K562 (cell line): Measurements from ENCODE around the gene RPS27. TPM values are rescaled to one million over a fixed set of nuclear protein-coding genes. Genes with fewer than 3 reads are reported as not detected.

Source experiments
- ARID2 ChIP-seq: fragments of 450-650 bp; IDR thresholded peaks from 2 replicates; pipeline ENCODE4 v1.6.1; 2017; ENCODE audit warnings: antibody characterized with exemption, mild to moderate bottlenecking
- C11orf30 ChIP-seq: fragments of 450-650 bp; IDR thresholded peaks from 2 replicates; pipeline ENCODE4 v1.6.1; 2016; ENCODE audit warnings: low read depth, mild to moderate bottlenecking
- CBFA2T2 ChIP-seq: fragments of 450-650 bp; conservative IDR thresholded peaks from 2 replicates; pipeline ENCODE4 v1.6.1; 2017; ENCODE audit warnings: mild to moderate bottlenecking
- CHD1 ChIP-seq: fragments of 200-600 bp; sonication (generic); IDR thresholded peaks from one replicate; pipeline ENCODE4 v1.6.1; 2012; ENCODE audit warnings: mild to moderate bottlenecking, moderate library complexity, low read length, inconsistent platforms
- CREM ChIP-seq: IDR thresholded peaks from 2 replicates; pipeline ENCODE4 v1.6.1; 2014; ENCODE audit warnings: antibody characterized with exemption, low read depth
- EP400 ChIP-seq: fragments of 450-650 bp; IDR thresholded peaks from 2 replicates; pipeline ENCODE4 v1.6.1; 2017; ENCODE audit warnings: antibody characterized with exemption, mild to moderate bottlenecking, moderate library complexity
- FOXA1 ChIP-seq: fragments of 450-650 bp; IDR thresholded peaks from 2 replicates; pipeline ENCODE4 v1.6.1; 2016; ENCODE audit warnings: mild to moderate bottlenecking, borderline replicate concordance
- FOXK1 ChIP-seq: sonication (generic); formaldehyde crosslinking; IDR thresholded peaks from 2 replicates; pipeline ENCODE4 v1.8.0; 2022; ENCODE audit warnings: missing genetic modification reagents, mild to moderate bottlenecking, borderline replicate concordance
- GABPB1 ChIP-seq: sonication (generic); formaldehyde crosslinking; IDR thresholded peaks from 2 replicates; pipeline ENCODE4 v1.8.0; 2022; ENCODE audit warnings: mild to moderate bottlenecking, missing genetic modification reagents
- PHF20 ChIP-seq: fragments of 450-650 bp; IDR thresholded peaks from 2 replicates; pipeline ENCODE4 v1.6.1; 2018; ENCODE audit not compliant: partially characterized antibody
- POU5F1 ChIP-seq: fragments of 150-350 bp; IDR thresholded peaks from 2 replicates; pipeline ENCODE4 v1.6.1; 2014; ENCODE audit warnings: borderline replicate concordance, low read length, low read depth, mild to moderate bottlenecking; ENCODE audit not compliant: partially characterized antibody
- SP1 ChIP-seq: sonication (generic); formaldehyde crosslinking; IDR thresholded peaks from 2 replicates; pipeline ENCODE4 v1.8.1; 2022; ENCODE audit warnings: mild to moderate bottlenecking, missing genetic modification reagents
- SPI1 ChIP-seq: IDR thresholded peaks from 2 replicates; pipeline ENCODE4 v1.6.1; 2011; ENCODE audit warnings: low read depth, low read length, control low read depth, borderline replicate concordance
- TEAD4 ChIP-seq, 2 experiments: sonication (generic) in 1 of 2; formaldehyde crosslinking in 1 of 2; IDR thresholded peaks; 2 replicates each; pipeline versions ENCODE4 v1.6.1 to v1.8.0; 2012 to 2022; ENCODE audit warnings: borderline replicate concordance in 1 of 2, inconsistent platforms in 1 of 2, low read length in 1 of 2, mild to moderate bottlenecking in 1 of 2, missing genetic modification reagents in 1 of 2
- YY1 ChIP-seq, 3 experiments: IDR thresholded peaks; 2 replicates each; pipeline ENCODE4 v1.6.1; 2011; ENCODE audit warnings: low read length in 2 of 3, mild to moderate bottlenecking in 2 of 3, moderate library complexity in 2 of 3, borderline replicate concordance in 1 of 3, control low read depth in 1 of 3, low read depth in 1 of 3; ENCODE audit not compliant: insufficient read depth in 3 of 3, insufficient replicate concordance in 2 of 3, control insufficient read depth in 1 of 3, insufficient read length in 1 of 3; ENCODE audit errors: extremely low read depth in 1 of 3
- ZBTB1 ChIP-seq: sonication (generic); formaldehyde crosslinking; IDR thresholded peaks from 2 replicates; pipeline ENCODE4 v1.8.1; 2023; ENCODE audit warnings: missing genetic modification reagents, low read depth, mild to moderate bottlenecking, borderline replicate concordance
- ZKSCAN1 ChIP-seq: fragments of 150-350 bp; IDR thresholded peaks from 2 replicates; pipeline ENCODE4 v1.6.1; 2016; ENCODE audit warnings: low read depth, low read length
- ZNF12 ChIP-seq: sonication (generic); formaldehyde crosslinking; IDR thresholded peaks from 2 replicates; pipeline ENCODE4 v1.4.0; 2020; ENCODE audit warnings: mild to moderate bottlenecking, missing genetic modification reagents
- ZNF175 ChIP-seq: fragments of 200-800 bp; sonication (Bioruptor generic); IDR thresholded peaks from 2 replicates; pipeline ENCODE4 v1.6.1; 2016; ENCODE audit warnings: low read depth, mild to moderate bottlenecking, missing genetic modification characterization, missing compliant biosample characterization
- ZNF699 ChIP-seq: fragments of 250-450 bp; sonication (Bioruptor Pico); IDR thresholded peaks from 2 replicates; pipeline ENCODE4 v1.8.0; 2021; ENCODE audit warnings: mild to moderate bottlenecking, moderate library complexity; ENCODE audit not compliant: insufficient replicate concordance
- ZNF717 ChIP-seq: fragments of 250-450 bp; sonication (Bioruptor Pico); IDR thresholded peaks from 2 replicates; pipeline ENCODE4 v1.5.0; 2021
- polyA plus RNA-seq, 8 experiments: library from polyadenylated mRNA; depleted of rRNA in 4 of 8; stranded (reverse) in 5 of 8; unstranded in 3 of 8; fragments of >200 nt; fragmentation: Nextera tagmentation in 2 of 8; fragmentation: Illumina TruSeq in 1 of 8; extraction: Ambion mirVana in 2 of 8; extraction: Trizol in 1 of 8; gene quantifications; 2 replicates each; pipeline versions ENCODE4 v1.2.1 to v1.2.3, GENCODE V29; 2011 to 2014; ENCODE audit warnings: inconsistent platforms in 1 of 8, missing spikeins in 1 of 8
- total RNA-seq, 7 experiments: library from RNA; depleted of rRNA in 6 of 7; stranded (reverse); fragments of >200 nt in 6 of 7; fragmentation: Illumina TruSeq in 2 of 7; extraction: Trizol in 2 of 7; gene quantifications; 2 replicates each; pipeline versions ENCODE4 v1.2.1 to v1.2.3, GENCODE V29; 2011 to 2021; ENCODE audit warnings: low replicate concordance in 1 of 7
- TF ChIP-seq, protein P1 (sequence below), 2 experiments: IDR thresholded peaks; 2 replicates each; pipeline ENCODE4 v1.6.1; 2012; ENCODE audit warnings: improper control_type of control experiment in 2 of 2, low read depth in 2 of 2, low read length in 2 of 2, borderline replicate concordance in 1 of 2
- TF ChIP-seq, protein P2 (sequence below): sonication (generic); formaldehyde crosslinking; IDR thresholded peaks from 2 replicates; pipeline ENCODE4 v1.9.0; 2022; ENCODE audit warnings: mild to moderate bottlenecking, missing genetic modification reagents
- TF ChIP-seq, protein P3 (sequence below): fragments of 450-650 bp; IDR thresholded peaks from 2 replicates; pipeline ENCODE4 v1.6.1; 2016; ENCODE audit warnings: antibody characterized with exemption

RPS27 gene
- total and polyA plus RNA-seq, 9 of the 15 experiments (the other 6 are each of a cell fraction or from before 2014, with no cell fraction given): 2,091 to 9,377 (median 6,706) TPM

DNA sequence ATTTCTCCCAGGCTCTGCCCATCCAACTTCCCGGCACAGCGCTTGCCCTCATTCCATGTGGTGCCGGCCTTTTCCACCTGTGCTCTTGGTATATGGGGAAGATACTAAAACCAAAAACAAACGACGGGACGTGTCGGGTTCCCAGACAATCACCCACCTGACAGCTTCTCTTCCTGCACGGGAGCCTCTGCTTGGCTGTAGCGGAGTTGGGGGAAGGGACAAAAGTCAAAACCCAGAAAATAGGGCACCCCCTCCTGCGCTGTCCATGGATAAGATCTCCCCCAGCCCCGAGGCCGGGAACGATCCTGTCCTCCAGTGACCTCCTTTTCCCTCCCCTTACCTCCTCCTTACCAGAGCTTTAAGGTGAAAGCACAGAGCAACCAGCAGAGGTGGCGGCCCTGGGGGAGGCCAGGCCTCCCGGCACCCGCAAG is 13.7 kb upstream of the RPS27 start (continued):
- TF ChIP-seq YY1 (IDR thresholded peaks at IDR 0.05; ENCODE audit: borderline replicate concordance in 1 of 3, control insufficient read depth in 1 of 3, extremely low read depth in 1 of 3, insufficient read depth in 3 of 3, insufficient read length in 1 of 3, insufficient replicate concordance in 2 of 3, low read depth in 1 of 3, low read length in 2 of 3): peak in 2 of 3 experiments; percentile 28 to 38
- no peak for TF ChIP-seq FOXA1
- TF ChIP-seq CREM: no peak
- TF ChIP-seq ZBTB1 (CRISPR knock-in tag): peak; percentile 63; the same call in 1 of the 2 replicates
- TF ChIP-seq, protein P1, sequence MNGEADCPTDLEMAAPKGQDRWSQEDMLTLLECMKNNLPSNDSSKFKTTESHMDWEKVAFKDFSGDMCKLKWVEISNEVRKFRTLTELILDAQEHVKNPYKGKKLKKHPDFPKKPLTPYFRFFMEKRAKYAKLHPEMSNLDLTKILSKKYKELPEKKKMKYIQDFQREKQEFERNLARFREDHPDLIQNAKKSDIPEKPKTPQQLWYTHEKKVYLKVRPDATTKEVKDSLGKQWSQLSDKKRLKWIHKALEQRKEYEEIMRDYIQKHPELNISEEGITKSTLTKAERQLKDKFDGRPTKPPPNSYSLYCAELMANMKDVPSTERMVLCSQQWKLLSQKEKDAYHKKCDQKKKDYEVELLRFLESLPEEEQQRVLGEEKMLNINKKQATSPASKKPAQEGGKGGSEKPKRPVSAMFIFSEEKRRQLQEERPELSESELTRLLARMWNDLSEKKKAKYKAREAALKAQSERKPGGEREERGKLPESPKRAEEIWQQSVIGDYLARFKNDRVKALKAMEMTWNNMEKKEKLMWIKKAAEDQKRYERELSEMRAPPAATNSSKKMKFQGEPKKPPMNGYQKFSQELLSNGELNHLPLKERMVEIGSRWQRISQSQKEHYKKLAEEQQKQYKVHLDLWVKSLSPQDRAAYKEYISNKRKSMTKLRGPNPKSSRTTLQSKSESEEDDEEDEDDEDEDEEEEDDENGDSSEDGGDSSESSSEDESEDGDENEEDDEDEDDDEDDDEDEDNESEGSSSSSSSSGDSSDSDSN (IDR thresholded peaks at IDR 0.05; ENCODE audit: borderline replicate concordance in 1 of 2, low read depth in 2 of 2, low read length in 2 of 2): 0 out of 4 replicates have a peak, but pooled peaks of 1 of the 2 experiments have one; percentile 24
- no peak for TF ChIP-seq GABPB1 (CRISPR knock-in tag)
- TF ChIP-seq, protein P2, sequence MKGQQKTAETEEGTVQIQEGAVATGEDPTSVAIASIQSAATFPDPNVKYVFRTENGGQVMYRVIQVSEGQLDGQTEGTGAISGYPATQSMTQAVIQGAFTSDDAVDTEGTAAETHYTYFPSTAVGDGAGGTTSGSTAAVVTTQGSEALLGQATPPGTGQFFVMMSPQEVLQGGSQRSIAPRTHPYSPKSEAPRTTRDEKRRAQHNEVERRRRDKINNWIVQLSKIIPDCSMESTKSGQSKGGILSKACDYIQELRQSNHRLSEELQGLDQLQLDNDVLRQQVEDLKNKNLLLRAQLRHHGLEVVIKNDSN (CRISPR knock-in tag): no peak
- no peak for TF ChIP-seq CBFA2T2
- TF ChIP-seq, protein P3, sequence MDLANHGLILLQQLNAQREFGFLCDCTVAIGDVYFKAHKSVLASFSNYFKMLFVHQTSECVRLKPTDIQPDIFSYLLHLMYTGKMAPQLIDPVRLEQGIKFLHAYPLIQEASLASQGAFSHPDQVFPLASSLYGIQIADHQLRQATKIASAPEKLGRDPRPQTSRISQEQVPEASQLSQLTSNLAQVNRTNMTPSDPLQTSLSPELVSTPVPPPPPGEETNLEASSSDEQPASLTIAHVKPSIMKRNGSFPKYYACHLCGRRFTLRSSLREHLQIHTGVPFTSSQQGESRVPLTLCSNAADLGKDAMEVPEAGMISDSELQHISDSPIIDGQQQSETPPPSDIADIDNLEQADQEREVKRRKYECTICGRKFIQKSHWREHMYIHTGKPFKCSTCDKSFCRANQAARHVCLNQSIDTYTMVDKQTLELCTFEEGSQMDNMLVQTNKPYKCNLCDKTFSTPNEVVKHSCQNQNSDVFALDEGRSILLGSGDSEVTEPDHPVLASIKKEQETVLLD: no peak
- TF ChIP-seq EP400: no peak
- no peak for TF ChIP-seq SPI1
- no peak for TF ChIP-seq C11orf30
- TF ChIP-seq PHF20: no peak
- no peak for TF ChIP-seq TEAD4 (IDR thresholded peaks at IDR 0.05; ENCODE audit: low read length)
- no peak for TF ChIP-seq TEAD4 (CRISPR knock-in tag; IDR thresholded peaks at IDR 0.05; ENCODE audit: borderline replicate concordance)
- TF ChIP-seq ZKSCAN1: no peak
- no peak for TF ChIP-seq POU5F1
- peak; percentile 9; the same call in 1 of the 2 replicates for TF ChIP-seq SP1 (CRISPR knock-in tag)
- no peak for TF ChIP-seq ZNF717 (CRISPR knock-in tag)
- TF ChIP-seq ARID2: no peak
- peak; percentile 77 for TF ChIP-seq CHD1
- no peak for TF ChIP-seq ZNF12 (CRISPR knock-in tag)
- TF ChIP-seq ZNF175 (CRISPR knock-in tag): 0 out of 2 replicates have a peak, but pooled peaks have one; percentile 11
- TF ChIP-seq FOXK1 (CRISPR knock-in tag): no peak
- no peak for TF ChIP-seq ZNF699 (CRISPR knock-in tag)
